Measurements from ENCODE around the gene TOP1.

TOP1 gene

GRCh38 chr20:41035207-41035606, 6.6 kb downstream of the TOP1 start:
- H3K4me3 ChIP-seq (ENCODE audit: low read depth, low read length): no peak overlapping the region
- DNase-seq (ENCODE audit: low read depth): no peak
- TF ChIP-seq, protein P1, sequence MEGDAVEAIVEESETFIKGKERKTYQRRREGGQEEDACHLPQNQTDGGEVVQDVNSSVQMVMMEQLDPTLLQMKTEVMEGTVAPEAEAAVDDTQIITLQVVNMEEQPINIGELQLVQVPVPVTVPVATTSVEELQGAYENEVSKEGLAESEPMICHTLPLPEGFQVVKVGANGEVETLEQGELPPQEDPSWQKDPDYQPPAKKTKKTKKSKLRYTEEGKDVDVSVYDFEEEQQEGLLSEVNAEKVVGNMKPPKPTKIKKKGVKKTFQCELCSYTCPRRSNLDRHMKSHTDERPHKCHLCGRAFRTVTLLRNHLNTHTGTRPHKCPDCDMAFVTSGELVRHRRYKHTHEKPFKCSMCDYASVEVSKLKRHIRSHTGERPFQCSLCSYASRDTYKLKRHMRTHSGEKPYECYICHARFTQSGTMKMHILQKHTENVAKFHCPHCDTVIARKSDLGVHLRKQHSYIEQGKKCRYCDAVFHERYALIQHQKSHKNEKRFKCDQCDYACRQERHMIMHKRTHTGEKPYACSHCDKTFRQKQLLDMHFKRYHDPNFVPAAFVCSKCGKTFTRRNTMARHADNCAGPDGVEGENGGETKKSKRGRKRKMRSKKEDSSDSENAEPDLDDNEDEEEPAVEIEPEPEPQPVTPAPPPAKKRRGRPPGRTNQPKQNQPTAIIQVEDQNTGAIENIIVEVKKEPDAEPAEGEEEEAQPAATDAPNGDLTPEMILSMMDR (IDR thresholded peaks at IDR 0.05; ENCODE audit: low read depth, low read length, missing control alignments): no peak

DNA sequence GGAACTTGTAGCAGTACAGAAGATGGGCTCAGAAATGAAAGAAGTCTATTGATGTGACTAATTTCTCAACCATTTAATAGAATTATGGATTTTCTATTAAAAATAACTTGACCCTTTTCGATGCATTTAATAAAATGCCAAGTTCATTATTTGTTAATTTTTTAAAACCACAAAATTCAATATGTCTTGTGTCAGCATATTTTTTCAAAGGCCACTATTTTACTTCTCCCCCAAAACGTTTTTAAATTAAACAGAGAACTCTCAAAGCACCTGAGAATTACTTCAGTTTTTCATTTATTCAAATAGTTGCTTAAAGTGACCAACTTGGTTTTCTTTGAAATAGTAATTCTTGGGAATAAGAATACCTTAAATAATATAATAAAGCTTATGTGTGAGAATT, 8.6 kb downstream of the TOP1 start:
- TF ChIP-seq, protein P1 (IDR thresholded peaks at IDR 0.05; ENCODE audit: low read depth, low read length, missing control alignments): no peak
- no peak overlapping the region for H3K4me3 ChIP-seq (ENCODE audit: low read depth, low read length)
- no peak for DNase-seq (ENCODE audit: low read depth)

GRCh38 chr20:41038149-41038877, 9.7 kb downstream of the TOP1 start:
- DNase-seq (ENCODE audit: low read depth): no peak
- H3K4me3 ChIP-seq (ENCODE audit: low read depth, low read length): no peak overlapping the region
- TF ChIP-seq, protein P1 (IDR thresholded peaks at IDR 0.05; ENCODE audit: low read depth, low read length, missing control alignments): no peak

- DNase-seq (ENCODE audit: low read depth): no peak
- H3K4me3 ChIP-seq (ENCODE audit: low read depth, low read length): no peak overlapping the region
- TF ChIP-seq, protein P1 (IDR thresholded peaks at IDR 0.05; ENCODE audit: low read depth, low read length, missing control alignments): no peak
Observed at GRCh38 chr20:41038878-41039404, 10.3 kb downstream of the TOP1 start.

DNA sequence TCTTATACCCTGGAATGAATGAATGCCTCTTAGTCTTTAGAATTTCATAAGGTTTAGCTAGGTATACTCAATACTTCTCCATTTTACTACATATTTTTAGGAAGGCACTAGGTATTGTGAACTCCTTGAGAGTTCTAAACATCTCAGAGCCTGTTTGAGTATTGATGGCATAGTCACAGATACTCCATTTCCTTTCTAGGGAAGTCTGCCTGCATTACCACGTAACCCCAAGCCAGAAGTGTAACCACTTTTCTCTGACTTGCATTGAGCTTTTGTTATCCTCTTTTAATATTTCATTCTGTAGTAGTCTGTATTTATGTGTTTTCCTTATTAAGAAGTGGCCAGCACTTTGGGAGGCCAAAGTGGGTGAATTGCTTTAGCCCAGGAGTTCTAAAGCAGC, 12.2 kb downstream of the TOP1 start:
- no peak for DNase-seq (ENCODE audit: low read depth)
- TF ChIP-seq, protein P1 (IDR thresholded peaks at IDR 0.05; ENCODE audit: low read depth, low read length, missing control alignments): no peak

DNA sequence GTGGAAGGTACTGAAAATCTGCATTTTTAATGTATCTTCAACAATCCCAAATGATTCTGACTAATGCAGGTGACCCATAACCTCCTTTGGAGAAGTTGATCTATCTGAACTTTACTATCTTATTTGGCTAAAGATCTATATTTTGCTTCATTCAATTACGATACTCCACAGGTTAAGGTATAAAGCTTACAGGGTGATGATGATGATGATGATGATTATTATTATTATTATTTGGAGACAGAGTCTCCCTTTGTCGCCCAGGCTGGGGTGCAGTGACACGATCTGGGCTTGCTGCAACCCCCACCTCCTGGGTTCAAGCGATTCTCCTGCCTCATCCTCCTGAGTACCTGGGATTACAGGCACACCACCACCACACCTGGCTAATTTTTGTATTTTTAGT, 13.1 kb downstream of the TOP1 start:
- TF ChIP-seq, protein P1 (IDR thresholded peaks at IDR 0.05; ENCODE audit: low read depth, low read length, missing control alignments): no peak
- H3K4me3 ChIP-seq (ENCODE audit: low read depth, low read length): no peak overlapping the region

More for the DNA sequence above, 12.2 kb downstream of the TOP1 start:
- no peak overlapping the region for H3K4me3 ChIP-seq (ENCODE audit: low read depth, low read length)

More for the DNA sequence above, 13.1 kb downstream of the TOP1 start:
- DNase-seq (ENCODE audit: low read depth): no peak
